GM12878 (cell line): ENCODE results near the gene MTCH2. TPM values are rescaled to one million over a fixed set of nuclear protein-coding genes. Genes with fewer than 3 reads are reported as not detected.
"Not testable (repeated sequence)": the region's sequence is repeated elsewhere in the genome, so short reads cannot be mapped to it uniquely, and the experiment has no call there.

Source experiments
- ATAC-seq: fragments of 200-7000 bp; cut with Tn5 transposase; 3 replicates; pipeline ENCODE4 v1.9.1; 2020; ENCODE audit warnings: mild to moderate bottlenecking, moderate library complexity
- BruUV-seq: library from RNA; stranded (reverse); fragments of 400-500 nt; replicated peaks from 2 replicates; lab custom pipeline; 2021; lab: Mats Ljungman, UMichigan
- CTCF ChIA-PET: fragments of 300-600 bp; sonication (Branson Sonifier 250); formaldehyde crosslinking; extraction: SDS; loops from one replicate; lab custom pipeline; 2021; ENCODE audit warnings: inconsistent platforms; lab: Yijun Ruan, JAX
- POLR2A ChIA-PET: fragments of 350-600 bp; formaldehyde crosslinking; extraction: SDS; loops from one replicate; lab custom pipeline; 2021; ENCODE audit warnings: inconsistent platforms; lab: Charles Lee
- RAD21 ChIA-PET: fragments of 300-600 bp; sonication (Branson Sonifier 250); formaldehyde crosslinking; loops from one replicate; lab custom pipeline; 2023; ENCODE audit warnings: antibody characterized with exemption; ENCODE audit not compliant: unreplicated experiment; lab: Charles Lee
- SMC1A ChIA-PET: fragments of 300-600 bp; sonication (Branson Sonifier 250); formaldehyde crosslinking; loops from one replicate; lab custom pipeline; 2023; ENCODE audit not compliant: unreplicated experiment, uncharacterized antibody; lab: Charles Lee
- DNase-seq: peaks from one replicate; pipeline ENCODE4 v3.0.0-alpha.2; 2011; ENCODE audit warnings: low read depth, low spot score
- FAIRE-seq: peaks from 3 replicates; lab custom pipeline; 2011; peaks lifted over from hg19 to GRCh38; lab: Jason Lieb, UNC
- H2AFZ ChIP-seq: 2 replicates; pipeline ENCODE4 v1.6.0; 2011; ENCODE audit warnings: low read depth, low read length, control low read depth; ENCODE audit not compliant: control insufficient read depth
- H3K27ac ChIP-seq: 2 replicates; pipeline ENCODE4 v1.5.1; 2011; ENCODE audit warnings: control low read depth; ENCODE audit not compliant: control insufficient read depth, insufficient read depth
- H3K27me3 ChIP-seq, 2 experiments: replicated peaks in 1 of 2; 2 replicates each; pipeline versions ENCODE4 v1.6.0 to v1.6.1; 2011; ENCODE audit warnings: low read length in 1 of 2; ENCODE audit not compliant: control insufficient read depth in 2 of 2, insufficient read depth in 2 of 2
- H3K36me3 ChIP-seq, 2 experiments: 2 replicates each; pipeline ENCODE4 v1.5.1; 2011; ENCODE audit warnings: low read length in 1 of 2; ENCODE audit not compliant: control insufficient read depth in 2 of 2, insufficient read depth in 2 of 2
- H3K4me1 ChIP-seq: 2 replicates; pipeline ENCODE4 v1.6.1; 2011; ENCODE audit warnings: mild to moderate bottlenecking, low read length, moderate library complexity, mixed read lengths; ENCODE audit not compliant: control insufficient read depth, insufficient read depth
- H3K4me2 ChIP-seq: 2 replicates; pipeline ENCODE4 v1.6.0; 2011; ENCODE audit warnings: control low read depth; ENCODE audit not compliant: control insufficient read depth, insufficient read depth
- H3K4me3 ChIP-seq: fragments of 200-600 bp; sonication (generic); 2 replicates; pipeline ENCODE4 v1.5.1; 2016
- H3K79me2 ChIP-seq: 2 replicates; pipeline ENCODE4 v1.6.0; 2011; ENCODE audit warnings: low read length; ENCODE audit not compliant: control insufficient read depth, insufficient read depth
- H3K9ac ChIP-seq: 2 replicates; pipeline ENCODE4 v1.8.0; 2011; ENCODE audit warnings: low read length, control low read depth, mixed read lengths; ENCODE audit not compliant: control insufficient read depth, insufficient read depth
- H3K9me3 ChIP-seq: replicated peaks from 3 replicates; pipeline ENCODE4 v1.5.1; 2011; ENCODE audit warnings: mild to moderate bottlenecking, low read length; ENCODE audit not compliant: control insufficient read depth, insufficient read depth
- H4K20me1 ChIP-seq: 2 replicates; pipeline ENCODE4 v1.6.0; 2011; ENCODE audit not compliant: control insufficient read depth, insufficient read depth
- IKZF1 ChIP-seq: fragments of 450-650 bp; conservative IDR thresholded peaks from 2 replicates; pipeline ENCODE4 v1.6.1; 2017; ENCODE audit warnings: antibody characterized with exemption, mild to moderate bottlenecking
- JUNB ChIP-seq: IDR thresholded peaks from 2 replicates; pipeline ENCODE4 v1.6.1; 2016; ENCODE audit warnings: antibody characterized with exemption, mild to moderate bottlenecking
- NBN ChIP-seq: fragments of 450-650 bp; IDR thresholded peaks from 2 replicates; pipeline ENCODE4 v1.6.1; 2016
- SIX5 ChIP-seq: IDR thresholded peaks from 2 replicates; pipeline ENCODE4 v1.6.1; 2011; ENCODE audit warnings: mild to moderate bottlenecking, low read depth, low read length, moderate library complexity; ENCODE audit not compliant: severe bottlenecking
- TAF1 ChIP-seq: IDR thresholded peaks from 2 replicates; pipeline ENCODE4 v1.6.1; 2011; ENCODE audit warnings: mild to moderate bottlenecking, low read depth, low read length, borderline replicate concordance
- WGBS: methylation state at CpG from one replicate; pipeline ENCODE4 v1.1.6; 2016; ENCODE audit warnings: low lambda C conversion rate; ENCODE audit not compliant: insufficient replicate concordance, insufficient coverage; ENCODE audit errors: missing lambda C conversion rate; 5-methylcytosine and 5-hydroxymethylcytosine counted together
- in situ Hi-C: fragments of 300-500 bp; cut with MboI; formaldehyde crosslinking; loops from 9 replicates; pipeline ENCODE4 v1.14.3; 2018; ENCODE audit warnings: mixed read lengths
- intact Hi-C: fragments of 100-400 bp; cut with micrococcal nuclease; formaldehyde crosslinking; loops from one replicate; pipeline ENCODE4 v1.14.2; 2022; ENCODE audit not compliant: unreplicated experiment
- polyA plus RNA-seq, 11 experiments: library from polyadenylated mRNA; depleted of rRNA in 4 of 11; unstranded in 6 of 11; stranded (reverse) in 5 of 11; fragments of >200 nt; fragmentation: Nextera tagmentation in 4 of 11; fragmentation: Illumina TruSeq in 1 of 11; extraction: Ambion mirVana in 4 of 11; extraction: Trizol in 1 of 11; gene quantifications; 1 replicate in 1 of 11; 2 replicates in 10 of 11; pipeline versions ENCODE4 v1.2.1 to v1.2.3, GENCODE V29; 2011 to 2016; ENCODE audit warnings: inconsistent platforms in 2 of 11, missing spikeins in 2 of 11, low read depth in 1 of 11
- total RNA-seq, 4 experiments: library from RNA; depleted of rRNA in 3 of 4; stranded (reverse); fragments of >200 nt in 3 of 4; fragmentation: Illumina TruSeq in 1 of 4; extraction: Trizol in 1 of 4; gene quantifications; 2 replicates each; pipeline versions ENCODE4 v1.2.1 to v1.2.3, GENCODE V29; 2013 to 2021
- TF ChIP-seq, protein P1 (sequence below): fragments of 450-650 bp; IDR thresholded peaks from 2 replicates; pipeline ENCODE4 v1.6.1; 2017; ENCODE audit warnings: mild to moderate bottlenecking
- TF ChIP-seq, protein P2 (sequence below): fragments of 450-650 bp; IDR thresholded peaks from 2 replicates; pipeline ENCODE4 v1.6.1; 2016; ENCODE audit warnings: mild to moderate bottlenecking

Gene MTCH2
- total and polyA plus RNA-seq, 10 of the 15 experiments (the other 5 are each of a cell fraction or from before 2014, with no cell fraction given), result 72.4 to 341 (median 144) TPM

DNA sequence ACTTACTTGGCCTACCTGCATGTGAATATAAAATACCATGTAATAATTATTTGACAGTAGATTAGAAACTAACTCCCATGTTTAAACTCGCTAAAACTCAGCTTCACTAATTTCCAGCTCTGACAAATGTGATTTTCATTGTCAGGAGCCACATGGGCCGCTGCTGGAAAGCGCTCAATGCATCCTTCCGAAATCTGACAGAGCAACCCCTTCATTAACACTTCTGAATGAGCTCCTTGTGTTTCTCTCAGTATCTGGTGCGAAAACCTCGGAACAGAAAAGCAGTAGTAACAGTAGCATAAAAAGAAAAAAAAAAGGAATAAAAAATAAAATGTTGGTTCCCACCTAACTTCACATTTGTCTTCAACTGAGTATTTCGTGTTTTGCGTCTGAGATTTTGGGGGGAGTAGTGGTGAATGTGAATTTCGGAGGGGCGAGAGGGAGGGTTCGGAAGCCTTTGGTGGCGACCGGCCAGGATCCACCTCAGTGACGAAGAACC, 710 bp downstream of the MTCH2 start:
- TF ChIP-seq TAF1, result no peak
- no peak for TF ChIP-seq JUNB
- TF ChIP-seq IKZF1, result no peak
- no peak for TF ChIP-seq SIX5
- TF ChIP-seq NBN, result 0 out of 2 replicates have a peak, but pooled peaks have one; percentile 0
- TF ChIP-seq, protein P1, sequence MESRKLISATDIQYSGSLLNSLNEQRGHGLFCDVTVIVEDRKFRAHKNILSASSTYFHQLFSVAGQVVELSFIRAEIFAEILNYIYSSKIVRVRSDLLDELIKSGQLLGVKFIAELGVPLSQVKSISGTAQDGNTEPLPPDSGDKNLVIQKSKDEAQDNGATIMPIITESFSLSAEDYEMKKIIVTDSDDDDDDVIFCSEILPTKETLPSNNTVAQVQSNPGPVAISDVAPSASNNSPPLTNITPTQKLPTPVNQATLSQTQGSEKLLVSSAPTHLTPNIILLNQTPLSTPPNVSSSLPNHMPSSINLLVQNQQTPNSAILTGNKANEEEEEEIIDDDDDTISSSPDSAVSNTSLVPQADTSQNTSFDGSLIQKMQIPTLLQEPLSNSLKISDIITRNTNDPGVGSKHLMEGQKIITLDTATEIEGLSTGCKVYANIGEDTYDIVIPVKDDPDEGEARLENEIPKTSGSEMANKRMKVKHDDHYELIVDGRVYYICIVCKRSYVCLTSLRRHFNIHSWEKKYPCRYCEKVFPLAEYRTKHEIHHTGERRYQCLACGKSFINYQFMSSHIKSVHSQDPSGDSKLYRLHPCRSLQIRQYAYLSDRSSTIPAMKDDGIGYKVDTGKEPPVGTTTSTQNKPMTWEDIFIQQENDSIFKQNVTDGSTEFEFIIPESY, result no peak
- TF ChIP-seq, protein P2, sequence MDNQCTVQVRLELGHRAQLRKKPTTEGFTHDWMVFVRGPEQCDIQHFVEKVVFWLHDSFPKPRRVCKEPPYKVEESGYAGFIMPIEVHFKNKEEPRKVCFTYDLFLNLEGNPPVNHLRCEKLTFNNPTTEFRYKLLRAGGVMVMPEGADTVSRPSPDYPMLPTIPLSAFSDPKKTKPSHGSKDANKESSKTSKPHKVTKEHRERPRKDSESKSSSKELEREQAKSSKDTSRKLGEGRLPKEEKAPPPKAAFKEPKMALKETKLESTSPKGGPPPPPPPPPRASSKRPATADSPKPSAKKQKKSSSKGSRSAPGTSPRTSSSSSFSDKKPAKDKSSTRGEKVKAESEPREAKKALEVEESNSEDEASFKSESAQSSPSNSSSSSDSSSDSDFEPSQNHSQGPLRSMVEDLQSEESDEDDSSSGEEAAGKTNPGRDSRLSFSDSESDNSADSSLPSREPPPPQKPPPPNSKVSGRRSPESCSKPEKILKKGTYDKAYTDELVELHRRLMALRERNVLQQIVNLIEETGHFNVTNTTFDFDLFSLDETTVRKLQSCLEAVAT, result peak; percentile 47; the same call in 1 of the 2 replicates
- POLR2A ChIA-PET, result interaction anchor here (0.7 to 1.2 kb wide), 2 partner anchors 108 to 477 kb away, joined by 3 read pairs; no protein-coding TSS in a partner anchor

DNA sequence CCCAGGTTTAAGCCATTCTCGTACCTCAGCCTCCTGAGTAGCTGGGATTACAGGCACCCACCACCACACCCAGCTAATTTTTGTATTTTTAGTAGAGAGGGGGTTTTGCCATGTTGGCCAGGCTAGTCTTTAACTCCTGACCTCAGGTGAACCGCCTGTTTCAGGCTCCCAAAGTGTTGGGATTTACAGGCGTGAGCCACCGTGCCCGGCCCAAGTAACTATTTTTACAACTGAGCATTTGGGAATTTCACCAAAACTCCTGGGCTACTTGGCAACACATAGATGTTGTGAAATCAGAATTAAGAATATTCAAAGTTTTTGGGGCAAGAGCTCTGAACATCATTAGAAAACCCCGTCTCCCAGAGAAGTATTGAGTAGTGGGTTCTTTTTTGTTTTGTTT, 1.9 kb downstream of the MTCH2 start:
- BruUV-seq, SMC1A ChIA-PET, ATAC-seq, H3K27ac ChIP-seq, H3K9me3 ChIP-seq, H4K20me1 ChIP-seq, H3K36me3 ChIP-seq, FAIRE-seq, H3K9ac ChIP-seq, POLR2A ChIA-PET, DNase-seq, in situ Hi-C loops, H2AFZ ChIP-seq, H3K27me3 ChIP-seq, H3K4me1 ChIP-seq: not testable (repeated sequence)
- WGBS, result over 99% methylated on average over 6 of the region's 6 CpGs
- Histone ChIP-seq H3K79me2 (peaks cover 27% of the 10 kb centered on the region), H3K4me2 (peak overlapping the region; percentile 11; the same call in 1 of the 2 replicates), H3K4me3 (peak overlapping the region; percentile 81; the same call in 1 of the 2 replicates)
- RAD21 ChIA-PET, result interaction anchor here (1.7 kb wide), 1 partner anchor 74 kb away, joined by 3 read pairs; no protein-coding TSS in a partner anchor
- CTCF ChIA-PET, result interaction anchor here (1.3 kb wide), 1 partner anchor 11 kb away, joined by 3 read pairs; no protein-coding TSS in a partner anchor
- intact Hi-C loops, result loop anchor here (5.0 kb wide), 1 partner anchor 212 kb away; no protein-coding TSS in a partner anchor

More for the DNA sequence above, 710 bp downstream of the MTCH2 start:
- CTCF ChIA-PET, result interaction anchor here (1.3 kb wide), 1 partner anchor 10 kb away, joined by 3 read pairs; no protein-coding TSS in a partner anchor
- in situ Hi-C loops (no loop called here), intact Hi-C loops (loop anchor here (2.0 to 5.0 kb wide), 2 partner anchors 73 to 211 kb away; partner anchors contain the start of gene AGBL2)
- H3K9ac ChIP-seq, result peak overlapping the region; percentile 95
- H3K79me2 ChIP-seq, result peaks cover 27% of the 10 kb centered on the region
- H3K4me1 ChIP-seq, result peaks cover 7% of the 10 kb centered on the region
- RAD21 ChIA-PET, result interaction anchor here (1.7 kb wide), 1 partner anchor 73 kb away, joined by 3 read pairs; no protein-coding TSS in a partner anchor
- DNase-seq (no peak), FAIRE-seq (no peak), ATAC-seq (no peak)
- H4K20me1 ChIP-seq, result no peaks in the 10 kb centered on the region
- peak overlapping the region; percentile 90 for H3K27ac ChIP-seq
- H3K4me2 ChIP-seq, result peak overlapping the region; percentile 11
- H3K27me3 ChIP-seq, result no peaks in the 10 kb centered on the region
- BruUV-seq, result TSS peak; percentile 85
- no peaks in the 10 kb centered on the region for H3K9me3 ChIP-seq
- 9% methylated on average over 14 of the region's 14 CpGs for WGBS
- no peaks in the 10 kb centered on the region; a peak in 1 of 4 replicates for H3K36me3 ChIP-seq
- H3K4me3 ChIP-seq, result peak overlapping the region; percentile 81
- H2AFZ ChIP-seq, result peak overlapping the region; percentile 95
- SMC1A ChIA-PET, result interaction anchor here (1.0 to 1.1 kb wide), 2 partner anchors 74 to 75 kb away, joined by 3 read pairs; partner anchors contain the start of gene AGBL2
